GM23248 (cell line): ENCODE measurements around the gene LIPG.

ENCODE experiments used
- EZH2 ChIP-seq: fragments of 200-600 bp; sonication (generic); IDR thresholded peaks from 2 replicates; pipeline ENCODE4 v1.6.1; 2018; ENCODE audit warnings: antibody characterized with exemption, mild to moderate bottlenecking; ENCODE audit not compliant: insufficient read depth, poor library complexity, severe bottlenecking
- EZH2phosphoT487 ChIP-seq: fragments of 200-600 bp; sonication (generic); IDR thresholded peaks from 2 replicates; pipeline ENCODE4 v1.6.1; 2018; ENCODE audit warnings: antibody characterized with exemption, moderate library complexity, mild to moderate bottlenecking, low read depth; ENCODE audit not compliant: insufficient read depth

GRCh38 chr18:49613641-49614151, 51.8 kb downstream of the LIPG start:
- TF ChIP-seq EZH2 (no peak), EZH2phosphoT487 (no peak)
